GM23338 (cell line): ENCODE measurements around the gene FGF2. TPM values are rescaled to one million over a fixed set of nuclear protein-coding genes. Genes with fewer than 3 reads are reported as not detected.

Experiments used
- CREB1 ChIP-seq: fragments of 250-450 bp; sonication (Bioruptor Pico); IDR thresholded peaks from 2 replicates; pipeline ENCODE4 v1.5.0; 2020; ENCODE audit warnings: low read depth, mild to moderate bottlenecking, moderate library complexity
- EZH2 ChIP-seq: fragments of 200-600 bp; sonication (generic); IDR thresholded peaks from one replicate; pipeline ENCODE4 v1.8.0; 2017; ENCODE audit warnings: antibody characterized with exemption, mild to moderate bottlenecking, low read depth; ENCODE audit not compliant: unreplicated experiment
- EZH2phosphoT487 ChIP-seq: fragments of 200-600 bp; sonication (generic); IDR thresholded peaks from one replicate; pipeline ENCODE4 v1.8.1; 2018; ENCODE audit warnings: antibody characterized with exemption; ENCODE audit not compliant: unreplicated experiment
- NANOG ChIP-seq: IDR thresholded peaks from 2 replicates; pipeline ENCODE4 v1.6.1; 2016; ENCODE audit warnings: antibody characterized with exemption, borderline replicate concordance
- STAT1 ChIP-seq: IDR thresholded peaks from one replicate; pipeline ENCODE4 v1.6.1; 2016; ENCODE audit warnings: antibody characterized with exemption; ENCODE audit not compliant: unreplicated experiment
- ZNF114 ChIP-seq: fragments of 250-450 bp; sonication (Bioruptor Pico); IDR thresholded peaks from 2 replicates; pipeline ENCODE4 v1.5.0; 2020; ENCODE audit warnings: mild to moderate bottlenecking, moderate library complexity
- ZNF462 ChIP-seq: fragments of 250-450 bp; sonication (Bioruptor Pico); IDR thresholded peaks from 2 replicates; pipeline ENCODE4 v1.5.0; 2020; ENCODE audit warnings: mild to moderate bottlenecking, moderate library complexity
- polyA plus RNA-seq: library from polyadenylated mRNA; unstranded; fragments of >200 nt; fragmentation: Nextera tagmentation; extraction: Ambion mirVana; gene quantifications from 2 replicates; pipeline ENCODE4 v1.2.1, GENCODE V29; 2016
- total RNA-seq: library from RNA; depleted of rRNA; stranded (reverse); fragments of >200 nt; shearing (Covaris generic); gene quantifications from 2 replicates; pipeline ENCODE4 v1.2.3, GENCODE V29; 2014
- TF ChIP-seq, protein P1 (sequence below): IDR thresholded peaks from one replicate; pipeline ENCODE4 v1.6.1; 2018; ENCODE audit warnings: antibody characterized with exemption; ENCODE audit not compliant: unreplicated experiment

Gene FGF2
- total and polyA plus RNA-seq, 2 experiments from 2014 or later: 28.3 to 84.4 TPM

DNA sequence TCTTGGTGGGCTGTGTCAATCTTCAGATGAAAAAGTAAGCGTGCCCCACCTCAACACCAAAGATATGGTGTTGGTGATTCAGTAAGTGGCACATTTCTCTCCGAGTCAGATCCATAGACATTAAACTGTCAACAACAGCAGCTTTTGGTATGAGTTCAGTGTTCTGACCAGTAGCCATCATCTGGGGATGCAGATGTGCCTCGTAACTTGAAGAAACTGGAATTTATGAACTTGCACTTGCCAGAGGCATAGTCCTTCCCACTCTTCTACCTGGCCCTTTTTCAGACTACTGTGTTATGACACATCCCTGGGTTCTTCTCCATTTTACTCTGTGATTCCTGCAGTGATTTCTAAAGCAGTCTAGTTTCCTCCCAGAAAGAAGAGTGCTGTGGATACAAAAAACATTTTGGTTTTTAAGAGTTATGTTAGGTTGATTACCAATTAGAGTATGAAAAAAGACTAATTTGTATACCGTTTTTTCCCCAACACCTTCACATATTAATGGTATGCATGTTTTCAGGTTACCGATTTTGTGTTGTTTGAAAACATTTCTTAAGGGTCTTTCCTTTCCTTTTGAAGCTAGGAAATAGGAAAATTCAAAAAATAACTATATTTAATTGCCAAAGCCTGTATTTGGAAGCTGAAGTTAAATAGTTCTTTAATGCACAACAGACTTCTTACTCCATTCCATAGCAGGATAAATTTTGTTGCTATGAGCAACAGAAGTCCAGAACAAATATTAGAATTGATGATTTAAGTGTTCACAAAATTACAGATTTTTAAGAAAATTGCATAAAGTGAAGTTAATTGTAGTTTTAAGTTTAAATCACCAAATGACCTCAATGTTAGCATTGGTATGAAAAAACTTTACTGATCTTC, 56.5 kb downstream of the FGF2 start (continued):
- TF ChIP-seq ZNF462 (CRISPR knock-in tag): no peak
- TF ChIP-seq ZNF114 (CRISPR knock-in tag): no peak
- TF ChIP-seq EZH2: no peak
- TF ChIP-seq STAT1: no peak
- no peak for TF ChIP-seq CREB1
- TF ChIP-seq EZH2phosphoT487: no peak
- TF ChIP-seq, protein P1, sequence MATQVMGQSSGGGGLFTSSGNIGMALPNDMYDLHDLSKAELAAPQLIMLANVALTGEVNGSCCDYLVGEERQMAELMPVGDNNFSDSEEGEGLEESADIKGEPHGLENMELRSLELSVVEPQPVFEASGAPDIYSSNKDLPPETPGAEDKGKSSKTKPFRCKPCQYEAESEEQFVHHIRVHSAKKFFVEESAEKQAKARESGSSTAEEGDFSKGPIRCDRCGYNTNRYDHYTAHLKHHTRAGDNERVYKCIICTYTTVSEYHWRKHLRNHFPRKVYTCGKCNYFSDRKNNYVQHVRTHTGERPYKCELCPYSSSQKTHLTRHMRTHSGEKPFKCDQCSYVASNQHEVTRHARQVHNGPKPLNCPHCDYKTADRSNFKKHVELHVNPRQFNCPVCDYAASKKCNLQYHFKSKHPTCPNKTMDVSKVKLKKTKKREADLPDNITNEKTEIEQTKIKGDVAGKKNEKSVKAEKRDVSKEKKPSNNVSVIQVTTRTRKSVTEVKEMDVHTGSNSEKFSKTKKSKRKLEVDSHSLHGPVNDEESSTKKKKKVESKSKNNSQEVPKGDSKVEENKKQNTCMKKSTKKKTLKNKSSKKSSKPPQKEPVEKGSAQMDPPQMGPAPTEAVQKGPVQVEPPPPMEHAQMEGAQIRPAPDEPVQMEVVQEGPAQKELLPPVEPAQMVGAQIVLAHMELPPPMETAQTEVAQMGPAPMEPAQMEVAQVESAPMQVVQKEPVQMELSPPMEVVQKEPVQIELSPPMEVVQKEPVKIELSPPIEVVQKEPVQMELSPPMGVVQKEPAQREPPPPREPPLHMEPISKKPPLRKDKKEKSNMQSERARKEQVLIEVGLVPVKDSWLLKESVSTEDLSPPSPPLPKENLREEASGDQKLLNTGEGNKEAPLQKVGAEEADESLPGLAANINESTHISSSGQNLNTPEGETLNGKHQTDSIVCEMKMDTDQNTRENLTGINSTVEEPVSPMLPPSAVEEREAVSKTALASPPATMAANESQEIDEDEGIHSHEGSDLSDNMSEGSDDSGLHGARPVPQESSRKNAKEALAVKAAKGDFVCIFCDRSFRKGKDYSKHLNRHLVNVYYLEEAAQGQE: no peak
- no peak for TF ChIP-seq NANOG
